OCI-LY1 (cell line): ENCODE data around the gene SLC39A10.

Source experiments
- H2AFZ ChIP-seq: fragments of 200-600 bp; sonication (generic), shearing (Covaris generic); 2 replicates; pipeline ENCODE4 v1.6.0; 2014; ENCODE audit warnings: antibody characterized with exemption, mild to moderate bottlenecking, low read length
- H3F3A ChIP-seq: fragments of 200-600 bp; sonication (generic), shearing (Covaris generic); 2 replicates; pipeline ENCODE4 v1.6.0; 2014; ENCODE audit warnings: mild to moderate bottlenecking, antibody characterized with exemption, low read length, moderate library complexity; ENCODE audit not compliant: insufficient read depth
- H3K27ac ChIP-seq: fragments of 200-600 bp; sonication (generic); 2 replicates; pipeline ENCODE4 v1.5.1; 2014; ENCODE audit warnings: low read length, mixed run types, mild to moderate bottlenecking, low read depth; ENCODE audit not compliant: poor library complexity, severe bottlenecking
- H3K27me3 ChIP-seq: fragments of 200-600 bp; sonication (generic); 2 replicates; pipeline ENCODE4 v1.6.0; 2014; ENCODE audit warnings: antibody characterized with exemption, mild to moderate bottlenecking, low read length, moderate library complexity; ENCODE audit not compliant: insufficient read depth
- H3K36me3 ChIP-seq: fragments of 200-600 bp; sonication (generic); 2 replicates; pipeline ENCODE4 v1.6.1; 2014; ENCODE audit warnings: mild to moderate bottlenecking, antibody characterized with exemption, low read length, moderate library complexity, mixed read lengths; ENCODE audit not compliant: insufficient read depth
- H3K4me1 ChIP-seq: fragments of 200-600 bp; sonication (generic); 2 replicates; pipeline ENCODE4 v1.5.1; 2014; ENCODE audit warnings: mild to moderate bottlenecking, low read length, moderate library complexity; ENCODE audit not compliant: insufficient read depth, severe bottlenecking
- H3K4me2 ChIP-seq: fragments of 200-600 bp; sonication (generic), shearing (Covaris generic); 2 replicates; pipeline ENCODE4 v1.6.1; 2014; ENCODE audit warnings: low read length
- H3K4me3 ChIP-seq: fragments of 200-600 bp; sonication (generic); 2 replicates; pipeline ENCODE4 v1.5.1; 2014; ENCODE audit warnings: low read length, low read depth, mild to moderate bottlenecking, mixed read lengths; ENCODE audit not compliant: poor library complexity, severe bottlenecking
- H3K79me2 ChIP-seq: fragments of 200-600 bp; shearing (Covaris generic); 2 replicates; pipeline ENCODE4 v1.6.1; 2016; ENCODE audit warnings: mixed run types, low read length, mixed read lengths; ENCODE audit not compliant: insufficient read depth
- H3K9ac ChIP-seq: fragments of 200-600 bp; sonication (generic), shearing (Covaris generic); 2 replicates; pipeline ENCODE4 v1.6.1; 2014; ENCODE audit warnings: mild to moderate bottlenecking, low read length, mixed read lengths
- H3K9me2 ChIP-seq: fragments of 200-600 bp; sonication (generic), shearing (Covaris generic); 2 replicates; pipeline ENCODE4 v1.6.1; 2014; ENCODE audit warnings: low read depth, mild to moderate bottlenecking, low read length, mixed read lengths
- H3K9me3 ChIP-seq: fragments of 200-600 bp; shearing (Covaris generic); 2 replicates; pipeline ENCODE4 v1.6.1; 2014; ENCODE audit warnings: low read length, mixed read lengths
- H4K20me1 ChIP-seq: fragments of 200-600 bp; sonication (generic), shearing (Covaris generic); 2 replicates; pipeline ENCODE4 v1.6.0; 2016; ENCODE audit warnings: mild to moderate bottlenecking, low read length; ENCODE audit not compliant: insufficient read depth
- EZH2 ChIP-seq: fragments of 200-600 bp; sonication (generic), shearing (Covaris generic); IDR thresholded peaks from 2 replicates; pipeline ENCODE4 v1.8.0; 2017; ENCODE audit warnings: borderline replicate concordance, mixed run types, mild to moderate bottlenecking, antibody characterized with exemption, low read length, moderate library complexity, mixed read lengths
- TF ChIP-seq, protein P1 (sequence below): fragments of 200-600 bp; sonication (generic), shearing (Covaris generic); IDR thresholded peaks from 2 replicates; pipeline ENCODE4 v1.5.1; 2017; ENCODE audit warnings: mild to moderate bottlenecking, antibody characterized with exemption, low read length, moderate library complexity, mixed read lengths

The SLC39A10 gene

DNA sequence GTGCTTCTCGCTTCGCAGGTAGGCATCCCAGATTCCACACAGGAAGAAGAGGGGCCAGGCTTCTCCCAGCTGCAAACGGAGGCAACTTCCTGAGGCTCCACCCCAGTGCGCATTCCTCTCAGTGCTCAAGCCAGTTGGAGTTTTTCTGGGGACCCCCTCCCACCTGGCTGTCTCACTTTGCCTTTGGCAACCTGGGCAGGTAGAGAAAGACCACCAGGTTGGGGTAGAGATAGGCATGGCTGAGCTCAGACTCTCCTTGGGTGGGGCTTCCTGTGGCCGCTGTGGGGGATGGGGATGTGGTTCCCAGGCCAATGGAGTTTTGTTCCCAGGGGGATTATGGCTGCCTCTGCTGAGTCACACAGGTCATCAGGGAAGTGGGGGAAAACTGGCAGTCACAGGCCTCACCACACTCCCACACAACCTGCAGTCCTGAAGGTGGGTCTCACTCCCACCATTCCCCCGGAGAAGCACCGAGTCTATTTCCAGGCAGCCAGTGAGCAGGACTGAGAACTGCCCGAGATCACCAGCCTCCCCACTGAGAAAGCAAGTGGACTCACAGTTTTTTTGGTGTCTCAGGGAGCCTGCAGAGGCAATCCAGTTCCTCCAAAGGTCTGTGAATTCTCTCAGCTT, 38.1 kb downstream of the SLC39A10 start:
- no peaks in the 10 kb centered on the region for H3K27me3 ChIP-seq
- H2AFZ ChIP-seq = no peak overlapping the region
- no peak overlapping the region for H3K9ac ChIP-seq
- H3K4me2 ChIP-seq = no peak overlapping the region
- no peaks in the 10 kb centered on the region for H3K79me2 ChIP-seq
- H3K36me3 ChIP-seq = no peaks in the 10 kb centered on the region
- H3K9me2 ChIP-seq = no peaks in the 10 kb centered on the region
- H3K27ac ChIP-seq = no peak overlapping the region
- H3K4me1 ChIP-seq = no peaks in the 10 kb centered on the region
- H3F3A ChIP-seq = no peaks in the 10 kb centered on the region
- no peaks in the 10 kb centered on the region for H4K20me1 ChIP-seq
- no peaks in the 10 kb centered on the region; the same call in 1 of the 2 replicates for H3K9me3 ChIP-seq
- H3K4me3 ChIP-seq = no peak overlapping the region
- no peak for TF ChIP-seq EZH2
- TF ChIP-seq, protein P1, sequence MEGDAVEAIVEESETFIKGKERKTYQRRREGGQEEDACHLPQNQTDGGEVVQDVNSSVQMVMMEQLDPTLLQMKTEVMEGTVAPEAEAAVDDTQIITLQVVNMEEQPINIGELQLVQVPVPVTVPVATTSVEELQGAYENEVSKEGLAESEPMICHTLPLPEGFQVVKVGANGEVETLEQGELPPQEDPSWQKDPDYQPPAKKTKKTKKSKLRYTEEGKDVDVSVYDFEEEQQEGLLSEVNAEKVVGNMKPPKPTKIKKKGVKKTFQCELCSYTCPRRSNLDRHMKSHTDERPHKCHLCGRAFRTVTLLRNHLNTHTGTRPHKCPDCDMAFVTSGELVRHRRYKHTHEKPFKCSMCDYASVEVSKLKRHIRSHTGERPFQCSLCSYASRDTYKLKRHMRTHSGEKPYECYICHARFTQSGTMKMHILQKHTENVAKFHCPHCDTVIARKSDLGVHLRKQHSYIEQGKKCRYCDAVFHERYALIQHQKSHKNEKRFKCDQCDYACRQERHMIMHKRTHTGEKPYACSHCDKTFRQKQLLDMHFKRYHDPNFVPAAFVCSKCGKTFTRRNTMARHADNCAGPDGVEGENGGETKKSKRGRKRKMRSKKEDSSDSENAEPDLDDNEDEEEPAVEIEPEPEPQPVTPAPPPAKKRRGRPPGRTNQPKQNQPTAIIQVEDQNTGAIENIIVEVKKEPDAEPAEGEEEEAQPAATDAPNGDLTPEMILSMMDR = no peak

DNA sequence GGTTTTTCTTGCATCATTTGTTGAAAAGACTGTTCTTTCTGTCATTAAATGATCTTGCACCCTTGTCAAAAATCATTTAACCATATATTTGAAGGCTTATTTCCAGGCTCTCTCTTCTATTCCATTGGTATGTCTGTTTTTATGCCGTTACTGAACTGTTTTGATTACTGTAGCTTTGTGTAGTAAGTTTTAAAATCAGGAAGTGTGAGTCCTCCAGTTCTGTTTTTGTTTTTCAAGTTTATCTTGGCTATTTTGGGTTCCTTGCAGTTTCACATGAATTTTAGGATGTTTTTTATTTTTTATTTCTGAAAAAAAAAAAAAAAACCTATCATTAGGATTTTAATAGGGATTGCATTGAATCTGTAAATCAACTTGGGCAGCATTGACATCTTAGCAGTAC, 39.0 kb downstream of the SLC39A10 start:
- no peak overlapping the region for H3K27ac ChIP-seq
- no peaks in the 10 kb centered on the region for H4K20me1 ChIP-seq
- H3K4me2 ChIP-seq = no peak overlapping the region
- no peaks in the 10 kb centered on the region for H3K79me2 ChIP-seq
- no peak overlapping the region for H3K4me3 ChIP-seq
- no peaks in the 10 kb centered on the region for H3K27me3 ChIP-seq
- H3K9ac ChIP-seq = no peak overlapping the region
- no peak overlapping the region for H2AFZ ChIP-seq
- no peaks in the 10 kb centered on the region for H3K4me1 ChIP-seq
- no peaks in the 10 kb centered on the region for H3F3A ChIP-seq
- no peak for TF ChIP-seq EZH2
- TF ChIP-seq, protein P1 = no peak
- H3K36me3 ChIP-seq = no peaks in the 10 kb centered on the region
- H3K9me3 ChIP-seq = no peaks in the 10 kb centered on the region; the same call in 1 of the 2 replicates
- H3K9me2 ChIP-seq = no peaks in the 10 kb centered on the region

- Histone ChIP-seq H3K79me2 (no peaks in the 10 kb centered on the region), H3K36me3 (no peaks in the 10 kb centered on the region), H3K9me3 (no peaks in the 10 kb centered on the region; the same call in 1 of the 2 replicates), H3K9ac (no peak overlapping the region), H2AFZ (no peak overlapping the region), H3K4me1 (no peaks in the 10 kb centered on the region), H3K4me3 (no peak overlapping the region), H4K20me1 (no peaks in the 10 kb centered on the region), H3K9me2 (no peaks in the 10 kb centered on the region), H3K4me2 (no peak overlapping the region), H3K27ac (no peak overlapping the region), H3K27me3 (no peaks in the 10 kb centered on the region), H3F3A (no peaks in the 10 kb centered on the region)
- TF ChIP-seq, protein P1 = no peak
- TF ChIP-seq EZH2 = no peak
Measured at GRCh38 chr2:195697681-195698220, 40.7 kb downstream of the SLC39A10 start.
